Naive B cell (primary cell): ENCODE measurements around the gene DCAF10. TPM values are rescaled to one million over a fixed set of nuclear protein-coding genes. Genes with fewer than 3 reads are reported as not detected.

Experiments
- ATAC-seq, 2 donors: fragments of 150-1000 bp; cut with Tn5 transposase; 2 replicates each; pipeline ENCODE4 v1.10.0; 2021; ENCODE audit warnings: low read depth in 2 of 2, mild to moderate bottlenecking in 2 of 2, moderate library complexity in 2 of 2
- DNase-seq: peaks from one replicate; pipeline ENCODE4 v3.0.0; 2022
- H3K27ac Mint-ChIP-seq, 6 donors: one replicate each; pipeline ENCODE4 v1.8.0; 2020 to 2022; ENCODE audit warnings: mild to moderate bottlenecking in 6 of 6, mixed read lengths in 6 of 6, moderate library complexity in 5 of 6, inconsistent platforms in 2 of 6
- H3K27me3 Mint-ChIP-seq, 3 donors: one replicate each; pipeline ENCODE4 v1.8.0; 2021 to 2022; ENCODE audit warnings: mixed read lengths in 3 of 3, mild to moderate bottlenecking in 1 of 3
- H3K36me3 Mint-ChIP-seq, 2 donors: one replicate each; pipeline ENCODE4 v1.8.0; 2020 to 2022; ENCODE audit warnings: mixed read lengths in 2 of 2, inconsistent platforms in 1 of 2, mild to moderate bottlenecking in 1 of 2
- H3K4me1 Mint-ChIP-seq, 3 donors: one replicate each; pipeline ENCODE4 v1.8.0; 2020 to 2022; ENCODE audit warnings: mixed read lengths in 3 of 3, inconsistent platforms in 1 of 3, mild to moderate bottlenecking in 1 of 3, moderate library complexity in 1 of 3
- H3K4me3 Mint-ChIP-seq, 8 donors: one replicate each; pipeline ENCODE4 v1.8.0; 2020 to 2022; ENCODE audit warnings: mild to moderate bottlenecking in 8 of 8, mixed read lengths in 8 of 8, moderate library complexity in 8 of 8, inconsistent platforms in 2 of 8
- H3K9me3 Mint-ChIP-seq, 7 donors: one replicate each; pipeline ENCODE4 v1.8.0; 2020 to 2022; ENCODE audit warnings: mixed read lengths in 7 of 7, mild to moderate bottlenecking in 5 of 7, inconsistent platforms in 2 of 7, moderate library complexity in 1 of 7
- polyA plus RNA-seq, 6 donors: library from polyadenylated mRNA; unstranded; fragments of 300-500 nt; fragmentation: Illumina TruSeq; gene quantifications; one replicate each; pipeline ENCODE4 v1.2.3, GENCODE V29; 2021; ENCODE audit warnings: low read depth in 6 of 6

The DCAF10 gene
- polyA plus RNA-seq, 6 donors from 2014 or later = 22.9 to 33.1 (median 28.1) TPM

GRCh38 chr9:37769995-37770394 lies 30.6 kb upstream of the DCAF10 start:
- peaks cover 0 to 4% (median 0%) of the 10 kb centered on the region in 3 donors for H3K4me1 Mint-ChIP-seq
- peak overlapping the region in 2 of 6 donors; percentile 49 to 59 for H3K27ac Mint-ChIP-seq
- peaks cover 0 to 8% of the 10 kb centered on the region in 2 donors for H3K36me3 Mint-ChIP-seq
- H3K4me3 Mint-ChIP-seq = no peak overlapping the region
- DNase-seq (no peak), ATAC-seq (no peak)
- H3K9me3 Mint-ChIP-seq = peaks cover 0 to 2% (median 0%) of the 10 kb centered on the region in 7 donors
- H3K27me3 Mint-ChIP-seq = no peaks in the 10 kb centered on the region

- H3K27me3 Mint-ChIP-seq = no peaks in the 10 kb centered on the region
- H3K4me3 Mint-ChIP-seq = no peak overlapping the region
- ATAC-seq = no peak
- no peak for DNase-seq
- no peaks in the 10 kb centered on the region for H3K9me3 Mint-ChIP-seq
- H3K4me1 Mint-ChIP-seq = peaks cover 0 to 9% (median 8%) of the 10 kb centered on the region in 3 donors
- peaks cover 4 to 15% of the 10 kb centered on the region in 2 donors for H3K36me3 Mint-ChIP-seq
- H3K27ac Mint-ChIP-seq = no peak overlapping the region
Observed at GRCh38 chr9:37775216-37775919, 25.2 kb upstream of the DCAF10 start.

DNA sequence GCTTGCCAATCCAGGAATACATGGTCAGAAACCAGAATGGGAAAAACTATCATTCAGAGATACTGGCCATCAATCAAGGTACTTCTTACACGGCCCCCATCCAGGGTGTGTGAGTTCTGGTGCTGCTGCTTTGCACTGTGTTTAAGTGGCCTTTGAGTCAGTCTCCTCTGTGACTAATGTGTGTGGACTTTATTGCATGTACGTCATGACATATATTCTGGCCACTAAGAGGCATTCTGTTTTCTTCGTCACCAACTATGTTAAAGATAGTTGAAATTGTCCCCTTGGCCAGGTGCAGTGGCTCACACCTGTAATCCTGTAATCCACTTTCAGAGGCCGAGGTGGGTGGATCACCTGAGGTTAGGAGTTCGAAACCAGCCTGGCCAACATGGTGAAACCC lies 24.3 kb upstream of the DCAF10 start:
- H3K27ac Mint-ChIP-seq = no peak overlapping the region
- no peaks in the 10 kb centered on the region for H3K9me3 Mint-ChIP-seq

GRCh38 chr9:37778534-37778933 lies 22.1 kb upstream of the DCAF10 start:
- Mint-ChIP-seq H3K4me1 (peaks cover 12 to 18% (median 15%) of the 10 kb centered on the region in 3 donors), H3K4me3 (peak overlapping the region in 1 of 8 donors; percentile 9), H3K36me3 (peaks cover 8 to 33% of the 10 kb centered on the region in 2 donors), H3K9me3 (no peaks in the 10 kb centered on the region), H3K27me3 (no peaks in the 10 kb centered on the region), H3K27ac (peak overlapping the region in 2 of 6 donors; percentile 70 to 79)
- DNase-seq (no peak), ATAC-seq (no peak)

More for the DNA sequence above, 24.3 kb upstream of the DCAF10 start:
- DNase-seq = no peak
- Mint-ChIP-seq H3K27me3 (no peaks in the 10 kb centered on the region), H3K4me3 (no peak overlapping the region), H3K36me3 (peaks cover 7 to 15% of the 10 kb centered on the region in 2 donors), H3K4me1 (peaks cover 0 to 9% (median 8%) of the 10 kb centered on the region in 3 donors)
- no peak for ATAC-seq

DNA sequence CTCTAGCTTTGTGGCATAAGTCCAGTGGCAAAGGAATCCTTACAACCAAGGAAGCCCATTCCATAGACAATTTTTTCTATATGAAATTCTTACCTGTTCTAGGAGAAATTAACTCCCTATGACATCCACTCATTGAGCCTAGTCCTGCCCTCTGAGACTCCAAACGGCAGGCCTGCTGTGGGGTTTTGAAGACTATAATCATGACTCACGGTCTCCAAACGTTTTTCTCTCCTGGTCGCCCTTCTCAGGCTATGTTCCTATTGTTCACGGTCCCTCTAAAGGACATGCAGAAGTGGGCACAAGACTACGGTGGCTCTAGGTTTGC lies 16.3 kb upstream of the DCAF10 start:
- H3K4me1 Mint-ChIP-seq = peaks cover 18 to 32% (median 25%) of the 10 kb centered on the region in 3 donors
- ATAC-seq (no peak), DNase-seq (no peak)
- H3K36me3 Mint-ChIP-seq = peaks cover 4 to 18% of the 10 kb centered on the region in 2 donors
- peak overlapping the region in 5 of 6 donors; percentile 81 to 99 (median 95) for H3K27ac Mint-ChIP-seq
- no peaks in the 10 kb centered on the region for H3K9me3 Mint-ChIP-seq
- peaks cover 0 to 12% (median 3%) of the 10 kb centered on the region in 3 donors for H3K27me3 Mint-ChIP-seq
- H3K4me3 Mint-ChIP-seq = peak overlapping the region; percentile 96 to 100 (median 98)

GRCh38 chr9:37784616-37785483 lies 15.7 kb upstream of the DCAF10 start, which contains the start of gene EXOSC3:
EXOSC3 (minus strand) TSS chr9:37785064; CDS start chr9:37785044, 20 bp downstream.
- peaks cover 18 to 31% (median 25%) of the 10 kb centered on the region in 3 donors for H3K4me1 Mint-ChIP-seq

DNA sequence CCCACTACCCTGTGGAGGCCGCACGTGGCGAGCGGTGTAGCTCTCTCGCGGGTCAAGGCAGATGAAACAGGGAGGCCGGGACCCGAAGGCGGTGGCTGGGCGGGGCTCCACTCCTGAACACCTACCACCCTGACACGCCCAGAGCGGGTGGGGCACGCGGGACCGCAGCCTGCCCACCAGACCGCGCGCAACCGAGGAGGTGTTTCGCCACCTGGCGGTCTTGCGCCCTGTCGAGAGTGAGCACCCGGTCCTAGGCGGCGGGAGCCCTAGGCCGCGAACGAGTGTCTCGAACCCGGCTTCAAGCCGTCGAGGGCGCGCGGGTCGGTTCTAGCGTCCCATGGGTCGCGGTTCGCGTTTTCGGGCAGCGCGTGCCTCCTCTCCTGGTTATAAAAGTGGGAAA lies 13.5 kb upstream of the DCAF10 start:
- ATAC-seq = no peak
- no peak for DNase-seq
- H3K4me3 Mint-ChIP-seq = peak overlapping the region in 2 of 8 donors; percentile 29 to 78
- peaks cover 0 to 3% (median 0%) of the 10 kb centered on the region in 7 donors for H3K9me3 Mint-ChIP-seq
- H3K36me3 Mint-ChIP-seq = peaks cover 0 to 14% of the 10 kb centered on the region in 2 donors
- H3K4me1 Mint-ChIP-seq = peaks cover 18 to 31% (median 23%) of the 10 kb centered on the region in 3 donors
- H3K27me3 Mint-ChIP-seq = peaks cover 3 to 17% (median 7%) of the 10 kb centered on the region in 3 donors
- no peak overlapping the region for H3K27ac Mint-ChIP-seq

More at GRCh38 chr9:37784616-37785483, 15.7 kb upstream of the DCAF10 start, which contains the start of gene EXOSC3:
- ATAC-seq (peak; percentile 93 to 95), DNase-seq (peak; percentile 81)
- Mint-ChIP-seq H3K9me3 (no peaks in the 10 kb centered on the region), H3K27ac (peak within 1 kb of the TSS; percentile 93 to 99 (median 96)), H3K36me3 (peaks cover 4 to 18% of the 10 kb centered on the region in 2 donors), H3K27me3 (peaks cover 0 to 12% (median 3%) of the 10 kb centered on the region in 3 donors), H3K4me3 (peak within 1 kb of the TSS; percentile 96 to 100 (median 98))

DNA sequence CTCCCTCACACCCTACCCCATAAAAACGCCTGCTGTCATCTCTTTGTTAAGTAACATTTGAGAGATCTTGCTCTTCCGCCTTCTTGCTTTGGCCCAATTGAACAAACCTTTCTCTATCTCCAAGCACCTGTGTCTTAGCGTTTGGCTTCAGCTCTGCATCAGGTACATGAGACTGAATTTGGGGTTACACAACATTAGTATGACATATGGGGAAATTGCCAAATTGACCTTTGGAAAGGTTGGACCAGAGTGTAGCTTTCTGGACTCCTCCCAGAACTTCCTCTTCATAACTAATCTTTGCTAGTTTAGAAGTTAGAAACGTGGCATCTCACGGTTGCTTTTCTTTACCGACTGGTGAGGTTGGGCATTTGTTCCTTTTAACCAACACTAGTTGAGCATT lies 12.3 kb upstream of the DCAF10 start:
- Mint-ChIP-seq H3K4me1 (peaks cover 12 to 23% (median 13%) of the 10 kb centered on the region in 3 donors), H3K36me3 (peaks cover 0 to 1% of the 10 kb centered on the region in 2 donors), H3K27ac (peak overlapping the region in 1 of 6 donors; percentile 5), H3K27me3 (peaks cover 3 to 17% (median 7%) of the 10 kb centered on the region in 3 donors), H3K9me3 (peaks cover 0 to 3% (median 0%) of the 10 kb centered on the region in 7 donors), H3K4me3 (peak overlapping the region in 3 of 8 donors; percentile 17 to 78 (median 26))
- DNase-seq = no peak
- no peak for ATAC-seq

DNA sequence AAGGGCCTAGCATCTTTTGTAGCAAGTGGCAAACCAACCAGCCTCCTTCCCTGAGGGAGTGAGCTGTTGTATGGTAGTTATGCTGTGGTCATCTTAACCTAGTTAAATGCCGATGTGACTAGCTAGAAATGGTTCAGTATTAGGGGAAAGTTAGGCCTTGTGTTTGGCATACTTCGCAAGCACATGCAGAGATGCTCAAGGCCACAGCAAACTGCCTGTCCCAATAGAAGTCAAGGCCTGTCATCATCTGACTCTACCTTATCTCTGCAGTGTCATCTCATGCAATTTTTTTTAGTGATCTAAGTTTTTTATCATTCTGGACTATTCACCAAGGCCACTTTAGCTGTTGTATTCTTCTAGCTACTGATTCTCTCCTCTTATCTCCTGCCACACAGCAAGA lies 10.5 kb upstream of the DCAF10 start:
- DNase-seq = no peak
- peak overlapping the region in 1 of 8 donors; percentile 22 for H3K4me3 Mint-ChIP-seq
- no peak overlapping the region for H3K27ac Mint-ChIP-seq
- peaks cover 0 to 3% (median 0%) of the 10 kb centered on the region in 7 donors for H3K9me3 Mint-ChIP-seq
- ATAC-seq = no peak
- peaks cover 3 to 17% (median 7%) of the 10 kb centered on the region in 3 donors for H3K27me3 Mint-ChIP-seq
- H3K4me1 Mint-ChIP-seq = peaks cover 3 to 8% (median 4%) of the 10 kb centered on the region in 3 donors
- H3K36me3 Mint-ChIP-seq = no peaks in the 10 kb centered on the region

DNA sequence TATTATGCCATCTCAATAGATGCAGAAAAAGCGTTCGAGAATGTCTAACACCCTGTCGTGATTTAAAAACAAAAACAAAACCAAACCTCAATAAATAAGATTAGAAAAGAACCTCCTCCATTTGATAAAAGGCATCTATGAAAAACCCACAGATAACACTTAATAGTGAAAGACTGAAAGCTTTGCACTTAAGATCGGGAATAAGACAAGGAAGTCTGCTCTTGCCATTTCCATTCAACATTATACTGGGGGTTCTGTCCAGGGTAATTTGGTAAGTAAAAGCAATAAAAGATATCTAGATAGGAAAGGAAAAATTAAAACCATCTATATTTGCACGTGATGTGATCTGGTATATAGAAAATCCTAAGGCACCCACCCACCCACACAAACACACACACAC lies 8.5 kb upstream of the DCAF10 start:
- Mint-ChIP-seq H3K4me1 (no peaks in the 10 kb centered on the region), H3K4me3 (no peak overlapping the region), H3K36me3 (no peaks in the 10 kb centered on the region), H3K27ac (no peak overlapping the region), H3K9me3 (peaks cover 0 to 3% (median 0%) of the 10 kb centered on the region in 7 donors), H3K27me3 (peaks cover 3 to 17% (median 7%) of the 10 kb centered on the region in 3 donors)
- no peak for ATAC-seq
- no peak for DNase-seq

- H3K36me3 Mint-ChIP-seq = no peaks in the 10 kb centered on the region
- peak overlapping the region in 1 of 8 donors; percentile 13 for H3K4me3 Mint-ChIP-seq
- no peak overlapping the region for H3K27ac Mint-ChIP-seq
- no peak for DNase-seq
- peaks cover 7 to 18% (median 13%) of the 10 kb centered on the region in 3 donors for H3K4me1 Mint-ChIP-seq
- H3K9me3 Mint-ChIP-seq = peaks cover 0 to under 1% (median 0%) of the 10 kb centered on the region in 7 donors
- no peak for ATAC-seq
- peaks cover 0 to 4% (median 2%) of the 10 kb centered on the region in 3 donors for H3K27me3 Mint-ChIP-seq
Observed at GRCh38 chr9:37796232-37796631, 4.4 kb upstream of the DCAF10 start.

DNA sequence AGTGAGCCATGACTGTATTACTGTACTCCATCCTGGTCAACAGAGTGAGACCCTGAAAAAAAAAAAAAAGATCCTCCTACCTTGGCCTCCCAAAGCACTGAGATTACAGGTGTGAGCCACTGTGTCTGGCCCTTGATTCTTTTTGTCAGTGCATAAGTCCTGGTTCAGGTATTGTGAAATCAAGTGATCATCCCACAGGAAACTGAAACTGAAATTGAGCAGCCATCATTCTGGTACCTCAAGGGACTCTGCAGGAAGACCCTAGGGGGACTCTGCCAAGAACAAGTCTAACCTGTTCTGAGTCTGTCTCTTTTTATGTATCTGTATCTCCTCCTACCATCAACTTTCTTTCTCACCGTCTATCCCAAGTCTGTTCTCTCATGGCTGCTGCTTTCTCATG lies 1.9 kb upstream of the DCAF10 start:
- peaks cover 20 to 35% (median 26%) of the 10 kb centered on the region in 3 donors for H3K4me1 Mint-ChIP-seq
- H3K27me3 Mint-ChIP-seq = no peaks in the 10 kb centered on the region
- peak overlapping the region in 5 of 8 donors; percentile 29 to 93 (median 54) for H3K4me3 Mint-ChIP-seq
- peaks cover 0 to 2% (median 0%) of the 10 kb centered on the region in 7 donors for H3K9me3 Mint-ChIP-seq
- ATAC-seq = no peak
- no peak for DNase-seq
- peak overlapping the region in 1 of 6 donors; percentile 49 for H3K27ac Mint-ChIP-seq
- H3K36me3 Mint-ChIP-seq = no peaks in the 10 kb centered on the region

- peaks cover 0 to 2% (median 0%) of the 10 kb centered on the region in 7 donors for H3K9me3 Mint-ChIP-seq
- peaks cover 23 to 46% (median 32%) of the 10 kb centered on the region in 3 donors for H3K4me1 Mint-ChIP-seq
- peak overlapping the region; percentile 86 to 94 (median 91) for H3K4me3 Mint-ChIP-seq
- DNase-seq = no peak
- H3K27ac Mint-ChIP-seq = peak overlapping the region in 5 of 6 donors; percentile 69 to 92 (median 72)
- ATAC-seq = peak; percentile 20 to 22
- H3K27me3 Mint-ChIP-seq = no peaks in the 10 kb centered on the region
- no peaks in the 10 kb centered on the region for H3K36me3 Mint-ChIP-seq
Observed at GRCh38 chr9:37801287-37801850, 772 bp downstream of the DCAF10 start.
